H9 (cell line): ENCODE data around the gene TCTN2. TPM values are rescaled to one million over a fixed set of nuclear protein-coding genes. Genes with fewer than 3 reads are reported as not detected.

Experiments
- DNase-seq: peaks from one replicate; pipeline ENCODE4 v3.0.0-alpha.2; 2017
- H2AFZ ChIP-seq: one replicate; pipeline ENCODE4 v1.6.1; 2013; ENCODE audit warnings: mild to moderate bottlenecking, low read length, control low read depth, moderate library complexity
- H2AK5ac ChIP-seq: 2 replicates; pipeline ENCODE4 v1.6.1; 2013; ENCODE audit warnings: low read length, control low read depth, mixed read lengths; ENCODE audit not compliant: insufficient read length
- H2BK120ac ChIP-seq: one replicate; pipeline ENCODE4 v1.6.1; 2013; ENCODE audit warnings: low read depth, mild to moderate bottlenecking, low read length, control low read depth, inconsistent platforms; ENCODE audit not compliant: poor library complexity, severe bottlenecking
- H2BK12ac ChIP-seq: 2 replicates; pipeline ENCODE4 v1.6.1; 2013; ENCODE audit warnings: low read length, control low read depth, mixed read lengths, low read depth; ENCODE audit not compliant: insufficient read length
- H2BK15ac ChIP-seq: 2 replicates; pipeline ENCODE4 v1.6.1; 2013; ENCODE audit warnings: low read depth, low read length, control low read depth
- H2BK20ac ChIP-seq: one replicate; pipeline ENCODE4 v1.6.1; 2013; ENCODE audit warnings: low read depth, mild to moderate bottlenecking, low read length, control low read depth, inconsistent platforms; ENCODE audit not compliant: poor library complexity, severe bottlenecking
- H2BK5ac ChIP-seq: 2 replicates; pipeline ENCODE4 v1.6.1; 2013; ENCODE audit warnings: low read length, control low read depth, mixed read lengths; ENCODE audit not compliant: insufficient read length
- H3K14ac ChIP-seq: 2 replicates; pipeline ENCODE4 v1.6.1; 2013; ENCODE audit warnings: low read length, control low read depth; ENCODE audit not compliant: insufficient read depth
- H3K18ac ChIP-seq: 2 replicates; pipeline ENCODE4 v1.6.1; 2013; ENCODE audit warnings: low read depth, mild to moderate bottlenecking, mixed read lengths, low read length, control low read depth; ENCODE audit not compliant: insufficient read length
- H3K23ac ChIP-seq: 2 replicates; pipeline ENCODE4 v1.6.1; 2013; ENCODE audit warnings: low read length, control low read depth, mixed read lengths, low read depth; ENCODE audit not compliant: insufficient read length
- H3K23me2 ChIP-seq: 2 replicates; pipeline ENCODE4 v1.6.1; 2013; ENCODE audit warnings: low read depth, mild to moderate bottlenecking, mixed read lengths, low read length, control low read depth; ENCODE audit not compliant: insufficient read length, poor library complexity, severe bottlenecking
- H3K27ac ChIP-seq: 2 replicates; pipeline ENCODE4 v1.5.1; 2013; ENCODE audit warnings: low read length, control low read depth, mixed read lengths, low read depth; ENCODE audit not compliant: insufficient read length
- H3K27me3 ChIP-seq: 2 replicates; pipeline ENCODE4 v1.6.1; 2013; ENCODE audit warnings: low read length, control low read depth, inconsistent platforms; ENCODE audit not compliant: insufficient read depth
- H3K4ac ChIP-seq: 2 replicates; pipeline ENCODE4 v1.6.1; 2013; ENCODE audit warnings: low read depth, mild to moderate bottlenecking, control low read depth, inconsistent platforms, low read length, moderate library complexity
- H3K4me1 ChIP-seq: 2 replicates; pipeline ENCODE4 v1.6.1; 2013; ENCODE audit warnings: low read length, control low read depth, inconsistent platforms; ENCODE audit not compliant: insufficient read depth
- H3K4me2 ChIP-seq: 2 replicates; pipeline ENCODE4 v1.6.1; 2013; ENCODE audit warnings: low read length, control low read depth, mixed read lengths; ENCODE audit not compliant: insufficient read length, insufficient read depth
- H3K56ac ChIP-seq: 2 replicates; pipeline ENCODE4 v1.6.1; 2013; ENCODE audit warnings: low read depth, mild to moderate bottlenecking, mixed read lengths, low read length, control low read depth; ENCODE audit not compliant: insufficient read length
- H3K79me1 ChIP-seq: 2 replicates; pipeline ENCODE4 v1.6.1; 2013; ENCODE audit warnings: low read depth, mild to moderate bottlenecking, moderate library complexity, low read length, control low read depth, inconsistent platforms; ENCODE audit not compliant: insufficient read depth, poor library complexity, severe bottlenecking
- H3K79me2 ChIP-seq: 2 replicates; pipeline ENCODE4 v1.6.1; 2013; ENCODE audit warnings: low read length, control low read depth, inconsistent platforms; ENCODE audit not compliant: insufficient read depth
- H3K9ac ChIP-seq: 2 replicates; pipeline ENCODE4 v1.6.1; 2013; ENCODE audit warnings: low read length, control low read depth, mixed read lengths; ENCODE audit not compliant: insufficient read length; ENCODE audit errors: extremely low read depth
- H3K9me3 ChIP-seq: one replicate; pipeline ENCODE4 v1.6.1; 2013; ENCODE audit warnings: low read depth, low read length, inconsistent platforms; ENCODE audit not compliant: control insufficient read depth
- H3T11ph ChIP-seq: one replicate; pipeline ENCODE4 v1.6.1; 2013; ENCODE audit warnings: mild to moderate bottlenecking, low read length, control low read depth, inconsistent platforms
- H4K20me1 ChIP-seq: one replicate; pipeline ENCODE4 v1.6.1; 2013; ENCODE audit not compliant: control insufficient read depth, insufficient read length, insufficient read depth
- H4K5ac ChIP-seq: 2 replicates; pipeline ENCODE4 v1.6.1; 2013; ENCODE audit warnings: low read depth, mild to moderate bottlenecking, mixed read lengths, low read length, control low read depth; ENCODE audit not compliant: insufficient read length
- H4K8ac ChIP-seq: replicated peaks from 2 replicates; pipeline ENCODE4 v1.6.1; 2013; ENCODE audit warnings: low read length, control low read depth, mixed read lengths, low read depth; ENCODE audit not compliant: insufficient read length
- H4K91ac ChIP-seq: 2 replicates; pipeline ENCODE4 v1.6.1; 2013; ENCODE audit warnings: low read depth, mild to moderate bottlenecking, moderate library complexity, mixed read lengths, low read length, control low read depth; ENCODE audit not compliant: insufficient read length
- H3K27ac Mint-ChIP-seq, 3 experiments: 2 replicates in 2 of 3; 3 replicates in 1 of 3; pipeline ENCODE4 v1.8.0; 2020 to 2021; ENCODE audit warnings: mixed read lengths in 3 of 3, mild to moderate bottlenecking in 1 of 3, moderate library complexity in 1 of 3
- H3K27me3 Mint-ChIP-seq: 2 replicates; pipeline ENCODE4 v1.8.0; 2021; ENCODE audit warnings: low read depth, mild to moderate bottlenecking, moderate library complexity, mixed read lengths
- H3K36me3 Mint-ChIP-seq, 3 experiments: 2 replicates in 2 of 3; 3 replicates in 1 of 3; pipeline ENCODE4 v1.8.0; 2020 to 2021; ENCODE audit warnings: low read depth in 3 of 3, mixed read lengths in 3 of 3; ENCODE audit not compliant: insufficient read depth in 1 of 3
- H3K4me1 Mint-ChIP-seq, 2 experiments: 2 replicates each; pipeline ENCODE4 v1.8.0; 2020; ENCODE audit warnings: mixed read lengths in 2 of 2
- H3K4me3 Mint-ChIP-seq, 2 experiments: 2 replicates in 1 of 2; 3 replicates in 1 of 2; pipeline ENCODE4 v1.8.0; 2020 to 2021; ENCODE audit warnings: mild to moderate bottlenecking in 2 of 2, mixed read lengths in 2 of 2, moderate library complexity in 1 of 2
- H3K9me3 Mint-ChIP-seq, 2 experiments: 2 replicates in 1 of 2; 3 replicates in 1 of 2; pipeline ENCODE4 v1.8.0; 2020; ENCODE audit warnings: mild to moderate bottlenecking in 2 of 2, mixed read lengths in 2 of 2, moderate library complexity in 1 of 2
- WGBS: extraction: QIAGEN DNeasy Blood & Tissue Kit; methylation state at CpG from one replicate; pipeline ENCODE4 v1.1.7; 2013; ENCODE audit warnings: missing lambda C conversion rate, low lambda C conversion rate, mixed read lengths; ENCODE audit not compliant: insufficient read length; ENCODE audit errors: extremely low coverage; 5-methylcytosine and 5-hydroxymethylcytosine counted together
- total RNA-seq: library from RNA; stranded (reverse); gene quantifications from 2 replicates; pipeline ENCODE4 v1.2.1, GENCODE V29; 2021
- TF ChIP-seq, protein P1 (sequence below): fragments of 200-600 bp; sonication (generic); conservative IDR thresholded peaks from 3 replicates; pipeline ENCODE4 v1.8.0; 2021; ENCODE audit warnings: antibody characterized with exemption, mild to moderate bottlenecking

The TCTN2 gene
- total RNA-seq, 1 experiment from 2014 or later: 7.4 TPM

DNA sequence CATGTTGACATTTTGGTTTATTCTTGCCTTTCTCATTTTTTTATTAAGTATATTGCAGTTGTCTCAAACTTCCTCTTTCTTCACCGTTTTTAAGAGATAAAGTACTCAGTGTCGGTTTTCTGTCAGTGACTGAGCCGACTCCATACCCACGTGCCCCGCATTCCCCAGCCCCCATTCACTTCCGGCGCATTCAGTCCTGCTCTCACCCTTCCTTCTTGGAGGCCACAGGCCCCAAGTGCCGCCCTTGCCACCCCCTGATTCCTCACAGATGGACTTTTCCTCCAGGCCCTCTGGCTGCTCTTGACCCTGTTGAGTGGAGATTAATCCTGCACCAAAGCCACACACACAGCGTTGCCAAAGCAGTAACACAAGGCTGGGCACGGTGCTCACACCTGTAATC lies 72.1 kb downstream of the TCTN2 start:
- H3K14ac ChIP-seq: no peak overlapping the region
- H3K4me2 ChIP-seq: no peak overlapping the region
- H2AFZ ChIP-seq: no peak overlapping the region
- H3K4me1 Mint-ChIP-seq: no peaks in the 10 kb centered on the region
- no peak overlapping the region for H3T11ph ChIP-seq
- H4K20me1 ChIP-seq: peaks cover 3% of the 10 kb centered on the region
- H4K8ac ChIP-seq: no peak overlapping the region
- H3K56ac ChIP-seq: no peak overlapping the region
- no peak overlapping the region for H3K23ac ChIP-seq
- H3K4me3 Mint-ChIP-seq: no peak overlapping the region
- no peak overlapping the region for H2BK20ac ChIP-seq
- no peak overlapping the region for H3K9ac ChIP-seq
- H3K79me1 ChIP-seq: no peaks in the 10 kb centered on the region
- no peaks in the 10 kb centered on the region for H3K4me1 ChIP-seq
- no peak overlapping the region for H4K5ac ChIP-seq
- no peak for DNase-seq
- no peaks in the 10 kb centered on the region for H3K79me2 ChIP-seq
- no CpG with 5 or more reads among the region's 10 CpGs for WGBS
- H3K9me3 ChIP-seq: no peaks in the 10 kb centered on the region
- no peak overlapping the region for H3K27ac ChIP-seq
- no peak overlapping the region for H2BK15ac ChIP-seq
- peak overlapping the region in 2 of 3 experiments; percentile 20 to 79; a peak in 3 of 7 replicates for H3K27ac Mint-ChIP-seq
- no peak overlapping the region for H3K18ac ChIP-seq
- H3K36me3 Mint-ChIP-seq: peaks cover 37 to 82% (median 77%) of the 10 kb centered on the region in 3 experiments
- H3K27me3 ChIP-seq: no peaks in the 10 kb centered on the region
- TF ChIP-seq, protein P1, sequence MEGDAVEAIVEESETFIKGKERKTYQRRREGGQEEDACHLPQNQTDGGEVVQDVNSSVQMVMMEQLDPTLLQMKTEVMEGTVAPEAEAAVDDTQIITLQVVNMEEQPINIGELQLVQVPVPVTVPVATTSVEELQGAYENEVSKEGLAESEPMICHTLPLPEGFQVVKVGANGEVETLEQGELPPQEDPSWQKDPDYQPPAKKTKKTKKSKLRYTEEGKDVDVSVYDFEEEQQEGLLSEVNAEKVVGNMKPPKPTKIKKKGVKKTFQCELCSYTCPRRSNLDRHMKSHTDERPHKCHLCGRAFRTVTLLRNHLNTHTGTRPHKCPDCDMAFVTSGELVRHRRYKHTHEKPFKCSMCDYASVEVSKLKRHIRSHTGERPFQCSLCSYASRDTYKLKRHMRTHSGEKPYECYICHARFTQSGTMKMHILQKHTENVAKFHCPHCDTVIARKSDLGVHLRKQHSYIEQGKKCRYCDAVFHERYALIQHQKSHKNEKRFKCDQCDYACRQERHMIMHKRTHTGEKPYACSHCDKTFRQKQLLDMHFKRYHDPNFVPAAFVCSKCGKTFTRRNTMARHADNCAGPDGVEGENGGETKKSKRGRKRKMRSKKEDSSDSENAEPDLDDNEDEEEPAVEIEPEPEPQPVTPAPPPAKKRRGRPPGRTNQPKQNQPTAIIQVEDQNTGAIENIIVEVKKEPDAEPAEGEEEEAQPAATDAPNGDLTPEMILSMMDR: no peak
- no peaks in the 10 kb centered on the region for H3K9me3 Mint-ChIP-seq
- no peak overlapping the region for H3K4ac ChIP-seq
- H2BK12ac ChIP-seq: no peak overlapping the region
- no peak overlapping the region for H2AK5ac ChIP-seq
- no peak overlapping the region for H2BK5ac ChIP-seq
- H3K27me3 Mint-ChIP-seq: no peaks in the 10 kb centered on the region
- H4K91ac ChIP-seq: no peak overlapping the region
- no peaks in the 10 kb centered on the region for H3K23me2 ChIP-seq
- no peak overlapping the region for H2BK120ac ChIP-seq
